Measurements from ENCODE around the gene COL5A1. TPM values are rescaled to one million over a fixed set of nuclear protein-coding genes. Genes with fewer than 3 reads are reported as not detected.

Gene COL5A1
- polyA plus RNA-seq, 3 donors: 0.01 TPM; not detected in 2

GRCh38 chr9:134793288-134794188, 151.9 kb downstream of the COL5A1 start:
- Mint-ChIP-seq H3K36me3 (no peaks in the 10 kb centered on the region), H3K9me3 (no peaks in the 10 kb centered on the region), H3K4me1 (no peaks in the 10 kb centered on the region), H3K27me3 (ENCODE audit: low read depth in 3 of 3) (peaks cover 9 to 26% (median 14%) of the 10 kb centered on the region in 3 donors), H3K27ac (no peak overlapping the region), H3K4me3 (peak overlapping the region in 1 of 2 donors; percentile 29)
- intact Hi-C loops (cut with micrococcal nuclease): no loop called here
- no peaks in the 10 kb centered on the region for H4K20me1 ChIP-seq (ENCODE audit: insufficient read depth, low read length)
- no peak overlapping the region for H3K4me3 ChIP-seq (replicated peaks in 1 of 3; ENCODE audit: low read depth in 2 of 3, low read length in 3 of 3)
- H2AFZ ChIP-seq (ENCODE audit: insufficient read depth, low read depth, low read length, poor library complexity, severe bottlenecking): no peak overlapping the region
- H3K79me2 ChIP-seq (ENCODE audit: insufficient read depth, low read length): no peaks in the 10 kb centered on the region
- no peak overlapping the region for H3K4me2 ChIP-seq (replicated peaks; ENCODE audit: extremely low read depth, low read length, poor library complexity, severe bottlenecking)
- no peaks in the 10 kb centered on the region for H3K36me3 ChIP-seq (replicated peaks in 1 of 2; ENCODE audit: control insufficient read depth in 1 of 2, insufficient read depth in 2 of 2, low read length in 2 of 2)
- H3K4me1 ChIP-seq (ENCODE audit: control insufficient read depth in 1 of 2, insufficient read depth in 2 of 2, low read length in 2 of 2): no peaks in the 10 kb centered on the region
- TF ChIP-seq, protein P1, sequence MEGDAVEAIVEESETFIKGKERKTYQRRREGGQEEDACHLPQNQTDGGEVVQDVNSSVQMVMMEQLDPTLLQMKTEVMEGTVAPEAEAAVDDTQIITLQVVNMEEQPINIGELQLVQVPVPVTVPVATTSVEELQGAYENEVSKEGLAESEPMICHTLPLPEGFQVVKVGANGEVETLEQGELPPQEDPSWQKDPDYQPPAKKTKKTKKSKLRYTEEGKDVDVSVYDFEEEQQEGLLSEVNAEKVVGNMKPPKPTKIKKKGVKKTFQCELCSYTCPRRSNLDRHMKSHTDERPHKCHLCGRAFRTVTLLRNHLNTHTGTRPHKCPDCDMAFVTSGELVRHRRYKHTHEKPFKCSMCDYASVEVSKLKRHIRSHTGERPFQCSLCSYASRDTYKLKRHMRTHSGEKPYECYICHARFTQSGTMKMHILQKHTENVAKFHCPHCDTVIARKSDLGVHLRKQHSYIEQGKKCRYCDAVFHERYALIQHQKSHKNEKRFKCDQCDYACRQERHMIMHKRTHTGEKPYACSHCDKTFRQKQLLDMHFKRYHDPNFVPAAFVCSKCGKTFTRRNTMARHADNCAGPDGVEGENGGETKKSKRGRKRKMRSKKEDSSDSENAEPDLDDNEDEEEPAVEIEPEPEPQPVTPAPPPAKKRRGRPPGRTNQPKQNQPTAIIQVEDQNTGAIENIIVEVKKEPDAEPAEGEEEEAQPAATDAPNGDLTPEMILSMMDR (IDR thresholded peaks at IDR 0.05): no peak
- WGBS (ENCODE audit: insufficient coverage): 93% methylated on average over 19 of the region's 23 CpGs
- DNase-seq: no peak
- peaks cover 0 to 8% of the 10 kb centered on the region in 2 donors for H3K27me3 ChIP-seq (ENCODE audit: control insufficient read depth in 2 of 2, insufficient read depth in 2 of 2, low read length in 2 of 2)
- H3K9ac ChIP-seq (ENCODE audit: insufficient read depth, low read length, poor library complexity, severe bottlenecking): no peak overlapping the region
- H3K27ac ChIP-seq (ENCODE audit: low read depth in 1 of 2, low read length in 2 of 2): no peak overlapping the region
- no peaks in the 10 kb centered on the region for H3K9me3 ChIP-seq (replicated peaks in 1 of 2; ENCODE audit: control insufficient read depth in 1 of 2, insufficient read depth in 1 of 2, low read length in 2 of 2)

DNA sequence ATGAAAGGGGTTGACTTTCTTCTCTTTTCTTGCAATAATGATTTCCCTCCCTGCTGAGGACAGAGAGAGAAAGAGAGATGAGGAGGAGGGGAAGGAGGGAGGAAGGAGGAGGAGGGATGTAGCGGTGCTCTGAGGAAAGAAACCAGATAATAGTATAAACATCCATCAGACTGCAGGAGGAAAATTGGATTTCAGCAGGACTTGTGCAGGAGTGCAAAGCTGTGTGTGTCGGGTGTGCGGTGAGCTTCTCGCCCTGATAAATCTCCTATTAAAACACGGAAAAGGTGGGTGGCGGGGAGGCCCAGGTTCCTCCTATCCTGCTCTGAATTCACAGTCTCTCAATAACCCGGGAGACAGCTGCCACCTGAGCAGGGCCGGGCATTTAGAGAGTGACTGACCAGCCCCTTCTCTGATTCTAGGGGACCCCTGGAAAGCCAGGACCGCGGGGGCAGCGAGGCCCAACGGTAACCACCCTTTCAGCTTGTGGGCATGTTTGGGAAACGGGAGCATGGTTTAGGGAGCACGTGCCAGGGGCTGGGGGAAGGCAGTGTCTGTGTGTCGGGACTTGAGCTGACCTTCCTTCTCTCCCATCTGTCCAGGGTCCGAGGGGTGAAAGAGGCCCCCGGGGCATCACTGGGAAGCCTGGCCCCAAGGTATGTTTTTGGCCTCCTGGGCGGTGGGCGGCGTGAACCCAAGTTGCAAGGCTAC, 153.2 kb downstream of the COL5A1 start:
- Histone ChIP-seq H3K4me1 (ENCODE audit: control insufficient read depth in 1 of 2, insufficient read depth in 2 of 2, low read length in 2 of 2) (no peaks in the 10 kb centered on the region), H3K79me2 (ENCODE audit: insufficient read depth, low read length) (no peaks in the 10 kb centered on the region), H3K27ac (ENCODE audit: low read depth in 1 of 2, low read length in 2 of 2) (no peak overlapping the region), H3K4me3 (replicated peaks in 1 of 3; ENCODE audit: low read depth in 2 of 3, low read length in 3 of 3) (no peak overlapping the region), H3K9me3 (replicated peaks in 1 of 2; ENCODE audit: control insufficient read depth in 1 of 2, insufficient read depth in 1 of 2, low read length in 2 of 2) (no peaks in the 10 kb centered on the region), H3K36me3 (replicated peaks in 1 of 2; ENCODE audit: control insufficient read depth in 1 of 2, insufficient read depth in 2 of 2, low read length in 2 of 2) (no peaks in the 10 kb centered on the region), H3K4me2 (replicated peaks; ENCODE audit: extremely low read depth, low read length, poor library complexity, severe bottlenecking) (no peak overlapping the region), H2AFZ (ENCODE audit: insufficient read depth, low read depth, low read length, poor library complexity, severe bottlenecking) (no peak overlapping the region), H3K27me3 (ENCODE audit: control insufficient read depth in 2 of 2, insufficient read depth in 2 of 2, low read length in 2 of 2) (peaks cover 0 to 8% of the 10 kb centered on the region in 2 donors), H3K9ac (ENCODE audit: insufficient read depth, low read length, poor library complexity, severe bottlenecking) (no peak overlapping the region), H4K20me1 (ENCODE audit: insufficient read depth, low read length) (no peaks in the 10 kb centered on the region)
- no peaks in the 10 kb centered on the region for H3K36me3 Mint-ChIP-seq
- intact Hi-C loops (cut with micrococcal nuclease): no loop called here
- H3K4me3 Mint-ChIP-seq: peak overlapping the region in 1 of 2 donors; percentile 20
- WGBS (ENCODE audit: insufficient coverage): 87% methylated on average over 11 of the region's 20 CpGs
- peaks cover 11 to 29% (median 11%) of the 10 kb centered on the region in 3 donors for H3K27me3 Mint-ChIP-seq (ENCODE audit: low read depth in 3 of 3)
- no peaks in the 10 kb centered on the region for H3K9me3 Mint-ChIP-seq
- no peak overlapping the region for H3K27ac Mint-ChIP-seq
- no peaks in the 10 kb centered on the region for H3K4me1 Mint-ChIP-seq
- TF ChIP-seq, protein P1 (IDR thresholded peaks at IDR 0.05): no peak
- no peak for DNase-seq

Measured in CD14-positive monocyte (primary cell).